A549 (cell line): ENCODE measurements around the gene TAS2R30.

ENCODE experiments used
- BHLHE40 ChIP-seq: IDR thresholded peaks from 2 replicates; pipeline ENCODE4 v1.6.1; 2012; ENCODE audit warnings: low read depth, low read length, inconsistent platforms
- CEBPB ChIP-seq, 2 experiments: fragments of >200 bp in 1 of 2; sonication (Bioruptor Twin) in 1 of 2; formaldehyde crosslinking in 1 of 2; IDR thresholded peaks; 2 replicates each; pipeline ENCODE4 v1.6.1; 2012 to 2016
- CHD2 ChIP-seq: fragments of 150-350 bp; IDR thresholded peaks from 2 replicates; pipeline ENCODE4 v1.6.1; 2014; ENCODE audit warnings: low read length; ENCODE audit not compliant: partially characterized antibody
- E2F6 ChIP-seq: IDR thresholded peaks from 2 replicates; pipeline ENCODE4 v1.6.1; 2012; ENCODE audit warnings: low read depth, borderline replicate concordance
- EP300 ChIP-seq, 2 experiments: fragments of >200 bp; sonication (Bioruptor Twin); formaldehyde crosslinking; IDR thresholded peaks; 2 replicates in 1 of 2; 3 replicates in 1 of 2; pipeline ENCODE4 v1.6.1; 2016 to 2017
- HDAC2 ChIP-seq: fragments of 200-600 bp; sonication (generic); IDR thresholded peaks from 2 replicates; pipeline ENCODE4 v1.6.1; 2016
- HOXA7 ChIP-seq: fragments of 250-450 bp; sonication (Bioruptor Pico); IDR thresholded peaks from 2 replicates; pipeline ENCODE4 v1.5.0; 2020; ENCODE audit warnings: mild to moderate bottlenecking, moderate library complexity
- POLR2AphosphoS2 ChIP-seq: conservative IDR thresholded peaks from 2 replicates; pipeline ENCODE4 v1.6.1; 2012; ENCODE audit warnings: low read length, improper control_type of control experiment, inconsistent platforms
- RAD21 ChIP-seq, 2 experiments: fragments of >200 bp in 1 of 2; sonication (Bioruptor Twin) in 1 of 2; formaldehyde crosslinking in 1 of 2; IDR thresholded peaks in 1 of 2; conservative IDR thresholded peaks in 1 of 2; 2 replicates in 1 of 2; 3 replicates in 1 of 2; pipeline ENCODE4 v1.6.1; 2012 to 2018; ENCODE audit warnings: inconsistent platforms in 1 of 2
- RCOR1 ChIP-seq: fragments of 150-350 bp; IDR thresholded peaks from 2 replicates; pipeline ENCODE4 v1.6.1; 2014; ENCODE audit warnings: antibody characterized with exemption, low read length, low read depth
- TF ChIP-seq, protein P1 (sequence below): fragments of >200 bp; sonication (Bioruptor Twin); formaldehyde crosslinking; IDR thresholded peaks from 3 replicates; pipeline ENCODE4 v1.5.1; 2016
- TF ChIP-seq, protein P2 (sequence below): fragments of 200-600 bp; sonication (generic); IDR thresholded peaks from 2 replicates; pipeline ENCODE4 v1.6.1; 2016; ENCODE audit warnings: antibody characterized with exemption, mild to moderate bottlenecking, moderate library complexity
- TF ChIP-seq, protein P3 (sequence below): fragments of 450-650 bp; IDR thresholded peaks from 2 replicates; pipeline ENCODE4 v1.6.1; 2014; ENCODE audit warnings: antibody characterized with exemption
- TF ChIP-seq, protein P4 (sequence below): IDR thresholded peaks from 2 replicates; pipeline ENCODE4 v1.6.1; 2012

- TF ChIP-seq, protein P1, sequence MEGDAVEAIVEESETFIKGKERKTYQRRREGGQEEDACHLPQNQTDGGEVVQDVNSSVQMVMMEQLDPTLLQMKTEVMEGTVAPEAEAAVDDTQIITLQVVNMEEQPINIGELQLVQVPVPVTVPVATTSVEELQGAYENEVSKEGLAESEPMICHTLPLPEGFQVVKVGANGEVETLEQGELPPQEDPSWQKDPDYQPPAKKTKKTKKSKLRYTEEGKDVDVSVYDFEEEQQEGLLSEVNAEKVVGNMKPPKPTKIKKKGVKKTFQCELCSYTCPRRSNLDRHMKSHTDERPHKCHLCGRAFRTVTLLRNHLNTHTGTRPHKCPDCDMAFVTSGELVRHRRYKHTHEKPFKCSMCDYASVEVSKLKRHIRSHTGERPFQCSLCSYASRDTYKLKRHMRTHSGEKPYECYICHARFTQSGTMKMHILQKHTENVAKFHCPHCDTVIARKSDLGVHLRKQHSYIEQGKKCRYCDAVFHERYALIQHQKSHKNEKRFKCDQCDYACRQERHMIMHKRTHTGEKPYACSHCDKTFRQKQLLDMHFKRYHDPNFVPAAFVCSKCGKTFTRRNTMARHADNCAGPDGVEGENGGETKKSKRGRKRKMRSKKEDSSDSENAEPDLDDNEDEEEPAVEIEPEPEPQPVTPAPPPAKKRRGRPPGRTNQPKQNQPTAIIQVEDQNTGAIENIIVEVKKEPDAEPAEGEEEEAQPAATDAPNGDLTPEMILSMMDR, result no peak
- no peak for TF ChIP-seq POLR2AphosphoS2
- no peak for TF ChIP-seq HOXA7 (CRISPR knock-in tag)
- no peak for TF ChIP-seq E2F6
- TF ChIP-seq, protein P2, sequence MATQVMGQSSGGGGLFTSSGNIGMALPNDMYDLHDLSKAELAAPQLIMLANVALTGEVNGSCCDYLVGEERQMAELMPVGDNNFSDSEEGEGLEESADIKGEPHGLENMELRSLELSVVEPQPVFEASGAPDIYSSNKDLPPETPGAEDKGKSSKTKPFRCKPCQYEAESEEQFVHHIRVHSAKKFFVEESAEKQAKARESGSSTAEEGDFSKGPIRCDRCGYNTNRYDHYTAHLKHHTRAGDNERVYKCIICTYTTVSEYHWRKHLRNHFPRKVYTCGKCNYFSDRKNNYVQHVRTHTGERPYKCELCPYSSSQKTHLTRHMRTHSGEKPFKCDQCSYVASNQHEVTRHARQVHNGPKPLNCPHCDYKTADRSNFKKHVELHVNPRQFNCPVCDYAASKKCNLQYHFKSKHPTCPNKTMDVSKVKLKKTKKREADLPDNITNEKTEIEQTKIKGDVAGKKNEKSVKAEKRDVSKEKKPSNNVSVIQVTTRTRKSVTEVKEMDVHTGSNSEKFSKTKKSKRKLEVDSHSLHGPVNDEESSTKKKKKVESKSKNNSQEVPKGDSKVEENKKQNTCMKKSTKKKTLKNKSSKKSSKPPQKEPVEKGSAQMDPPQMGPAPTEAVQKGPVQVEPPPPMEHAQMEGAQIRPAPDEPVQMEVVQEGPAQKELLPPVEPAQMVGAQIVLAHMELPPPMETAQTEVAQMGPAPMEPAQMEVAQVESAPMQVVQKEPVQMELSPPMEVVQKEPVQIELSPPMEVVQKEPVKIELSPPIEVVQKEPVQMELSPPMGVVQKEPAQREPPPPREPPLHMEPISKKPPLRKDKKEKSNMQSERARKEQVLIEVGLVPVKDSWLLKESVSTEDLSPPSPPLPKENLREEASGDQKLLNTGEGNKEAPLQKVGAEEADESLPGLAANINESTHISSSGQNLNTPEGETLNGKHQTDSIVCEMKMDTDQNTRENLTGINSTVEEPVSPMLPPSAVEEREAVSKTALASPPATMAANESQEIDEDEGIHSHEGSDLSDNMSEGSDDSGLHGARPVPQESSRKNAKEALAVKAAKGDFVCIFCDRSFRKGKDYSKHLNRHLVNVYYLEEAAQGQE, result no peak
- TF ChIP-seq RAD21 (conservative IDR thresholded peaks at IDR 0.05 in 1 of 2, IDR thresholded peaks at IDR 0.05 in 1 of 2), result no peak
- no peak for TF ChIP-seq CEBPB (IDR thresholded peaks at IDR 0.05)
- no peak for TF ChIP-seq CHD2
- TF ChIP-seq, protein P3, sequence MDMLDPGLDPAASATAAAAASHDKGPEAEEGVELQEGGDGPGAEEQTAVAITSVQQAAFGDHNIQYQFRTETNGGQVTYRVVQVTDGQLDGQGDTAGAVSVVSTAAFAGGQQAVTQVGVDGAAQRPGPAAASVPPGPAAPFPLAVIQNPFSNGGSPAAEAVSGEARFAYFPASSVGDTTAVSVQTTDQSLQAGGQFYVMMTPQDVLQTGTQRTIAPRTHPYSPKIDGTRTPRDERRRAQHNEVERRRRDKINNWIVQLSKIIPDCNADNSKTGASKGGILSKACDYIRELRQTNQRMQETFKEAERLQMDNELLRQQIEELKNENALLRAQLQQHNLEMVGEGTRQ, result no peak
- TF ChIP-seq, protein P4, sequence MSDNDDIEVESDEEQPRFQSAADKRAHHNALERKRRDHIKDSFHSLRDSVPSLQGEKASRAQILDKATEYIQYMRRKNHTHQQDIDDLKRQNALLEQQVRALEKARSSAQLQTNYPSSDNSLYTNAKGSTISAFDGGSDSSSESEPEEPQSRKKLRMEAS, result no peak
- TF ChIP-seq RCOR1, result no peak
- TF ChIP-seq BHLHE40, result no peak
- TF ChIP-seq EP300 (IDR thresholded peaks at IDR 0.05), result no peak
- no peak for TF ChIP-seq HDAC2
These were observed 36.3 kb upstream of the TAS2R30 start for GRCh38 chr12:11170810-11171144.
